Cardiac muscle cell (in vitro differentiated cells and primary cell): ENCODE measurements around the gene FADS2. TPM values are rescaled to one million over a fixed set of nuclear protein-coding genes. Genes with fewer than 3 reads are reported as not detected.

Experiments
- DNase-seq, 2 donors: peaks; one replicate each; pipeline versions ENCODE4 v3.0.0 to v3.0.0-alpha.2; 2010 to 2017; ENCODE audit warnings: low read depth in 1 of 2, low spot score in 1 of 2
- H3K27ac ChIP-seq: fragments of 200-600 bp; sonication (generic); 2 replicates; pipeline ENCODE4 v1.5.1; 2016
- H3K27me3 ChIP-seq: fragments of 200-600 bp; sonication (generic); 2 replicates; pipeline ENCODE4 v1.6.0; 2016; ENCODE audit warnings: control low read depth
- H3K36me3 ChIP-seq: fragments of 200-600 bp; sonication (generic); 2 replicates; pipeline ENCODE4 v1.5.1; 2016; ENCODE audit warnings: control low read depth
- H3K4me1 ChIP-seq: fragments of 200-600 bp; sonication (generic); 2 replicates; pipeline ENCODE4 v1.8.1; 2017; ENCODE audit warnings: low read depth, mild to moderate bottlenecking, mixed run types
- H3K4me3 ChIP-seq: fragments of 200-600 bp; sonication (generic); 2 replicates; pipeline ENCODE4 v1.5.1; 2016; ENCODE audit warnings: mild to moderate bottlenecking
- H3K9me3 ChIP-seq: fragments of 200-600 bp; sonication (generic); 2 replicates; pipeline ENCODE4 v1.5.1; 2017; ENCODE audit warnings: low read depth, mild to moderate bottlenecking, control low read depth
- CTCF ChIP-seq: IDR thresholded peaks from 2 replicates; pipeline ENCODE4 v1.5.1; 2012; ENCODE audit warnings: low read depth, mild to moderate bottlenecking, low read length
- polyA plus RNA-seq: library from polyadenylated mRNA; unstranded; fragments of >200 nt; fragmentation: Nextera tagmentation; extraction: Ambion mirVana; gene quantifications from 2 replicates; pipeline ENCODE4 v1.2.1, GENCODE V29; 2016
- total RNA-seq: library from RNA; depleted of rRNA; stranded (reverse); fragments of >200 nt; gene quantifications from 2 replicates; pipeline ENCODE4 v1.2.3, GENCODE V29; 2016

The FADS2 gene
- total and polyA plus RNA-seq, 2 experiments from 2014 or later = 103 to 262 TPM

- H3K27ac ChIP-seq = no peak overlapping the region
- H3K27me3 ChIP-seq = no peaks in the 10 kb centered on the region
- no peak for TF ChIP-seq CTCF
- H3K9me3 ChIP-seq = no peaks in the 10 kb centered on the region
- no peak for DNase-seq
- H3K4me1 ChIP-seq = no peaks in the 10 kb centered on the region
- H3K36me3 ChIP-seq = peaks cover 73% of the 10 kb centered on the region
- H3K4me3 ChIP-seq = no peak overlapping the region
Measured at GRCh38 chr11:61806785-61807184, 21.3 kb upstream of the FADS2 start.

GRCh38 chr11:61810671-61811175, 17.4 kb upstream of the FADS2 start:
- DNase-seq = no peak
- H3K27me3 ChIP-seq = no peaks in the 10 kb centered on the region
- H3K9me3 ChIP-seq = no peaks in the 10 kb centered on the region
- H3K4me1 ChIP-seq = peaks cover 3% of the 10 kb centered on the region
- H3K36me3 ChIP-seq = peaks cover 56% of the 10 kb centered on the region
- no peak overlapping the region for H3K4me3 ChIP-seq
- no peak overlapping the region for H3K27ac ChIP-seq
- TF ChIP-seq CTCF = no peak

- DNase-seq = no peak
- no peaks in the 10 kb centered on the region for H3K9me3 ChIP-seq
- no peaks in the 10 kb centered on the region for H3K27me3 ChIP-seq
- H3K4me3 ChIP-seq = no peak overlapping the region
- peaks cover 53% of the 10 kb centered on the region for H3K36me3 ChIP-seq
- H3K4me1 ChIP-seq = peaks cover 3% of the 10 kb centered on the region
- no peak overlapping the region for H3K27ac ChIP-seq
- no peak for TF ChIP-seq CTCF
Measured at GRCh38 chr11:61811831-61812230, 16.3 kb upstream of the FADS2 start.

- no peak overlapping the region for H3K27ac ChIP-seq
- H3K9me3 ChIP-seq = no peaks in the 10 kb centered on the region
- TF ChIP-seq CTCF = no peak
- no peak for DNase-seq
- H3K4me3 ChIP-seq = no peak overlapping the region
- peaks cover 46% of the 10 kb centered on the region for H3K36me3 ChIP-seq
- no peaks in the 10 kb centered on the region for H3K27me3 ChIP-seq
- H3K4me1 ChIP-seq = peaks cover 10% of the 10 kb centered on the region
Measured at GRCh38 chr11:61812736-61813411, 15.2 kb upstream of the FADS2 start.

- Histone ChIP-seq H3K4me1 (peaks cover 15% of the 10 kb centered on the region), H3K36me3 (peaks cover 39% of the 10 kb centered on the region), H3K9me3 (no peaks in the 10 kb centered on the region), H3K4me3 (peak overlapping the region; percentile 22), H3K27me3 (no peaks in the 10 kb centered on the region), H3K27ac (peak overlapping the region; percentile 97)
- peak in 1 of 2 donors; percentile 36 for DNase-seq
- no peak for TF ChIP-seq CTCF
Measured at GRCh38 chr11:61814247-61814957, 13.7 kb upstream of the FADS2 start.
